GM21717 (cell line): ENCODE measurements around the gene GLRX.

Source experiments
- ATAC-seq: cut with Tn5 transposase; IDR thresholded peaks from one replicate; pipeline ENCODE4 v1.9.1; 2021; ENCODE audit warnings: mild to moderate bottlenecking, moderate library complexity; ENCODE audit not compliant: unreplicated experiment

Gene GLRX

GRCh38 chr5:95822542-95823181 is at the start of gene GLRX:
Gene GLRX (minus strand): TSS chr5:95822726. CDS start chr5:95822662, 64 bp downstream.
- peak; percentile 48 for ATAC-seq

- no peak for ATAC-seq
These were observed 48.8 kb upstream of the GLRX start for GRCh38 chr5:95871146-95871806.

- peak; percentile 71 for ATAC-seq
These were observed 47.7 kb upstream of the GLRX start for GRCh38 chr5:95870105-95870672.

- ATAC-seq = peak; percentile 53
These were observed 46.8 kb upstream of the GLRX start for GRCh38 chr5:95869173-95869855.

GRCh38 chr5:95868136-95868535 is 45.6 kb upstream of the GLRX start:
- ATAC-seq = no peak

GRCh38 chr5:95866435-95867040 is 44.0 kb upstream of the GLRX start:
- ATAC-seq = no peak

GRCh38 chr5:95864944-95865504 is 42.5 kb upstream of the GLRX start:
- no peak for ATAC-seq

GRCh38 chr5:95864456-95864855 is 41.9 kb upstream of the GLRX start:
- no peak for ATAC-seq

- ATAC-seq = no peak
These were observed 40.8 kb upstream of the GLRX start for GRCh38 chr5:95863383-95863757.

- ATAC-seq = no peak
These were observed 40.3 kb upstream of the GLRX start for GRCh38 chr5:95862671-95863382.

GRCh38 chr5:95861864-95862561 is 39.5 kb upstream of the GLRX start:
- no peak for ATAC-seq

- no peak for ATAC-seq
These were observed 38.8 kb upstream of the GLRX start for GRCh38 chr5:95861221-95861863.

- no peak for ATAC-seq
These were observed 37.1 kb upstream of the GLRX start for GRCh38 chr5:95859661-95860060.

GRCh38 chr5:95858661-95859595 is 36.4 kb upstream of the GLRX start:
- ATAC-seq = peak; percentile 78

GRCh38 chr5:95858023-95858461 is 35.5 kb upstream of the GLRX start:
- no peak for ATAC-seq

GRCh38 chr5:95857185-95857945 is 34.8 kb upstream of the GLRX start:
- no peak for ATAC-seq

GRCh38 chr5:95856501-95856981 is 34.0 kb upstream of the GLRX start:
- ATAC-seq = no peak
